GM23248 (cell line): ENCODE results near the gene XIRP2.

Experiments
- EZH2 ChIP-seq: fragments of 200-600 bp; sonication (generic); IDR thresholded peaks from 2 replicates; pipeline ENCODE4 v1.6.1; 2018; ENCODE audit warnings: antibody characterized with exemption, mild to moderate bottlenecking; ENCODE audit not compliant: insufficient read depth, poor library complexity, severe bottlenecking
- EZH2phosphoT487 ChIP-seq: fragments of 200-600 bp; sonication (generic); IDR thresholded peaks from 2 replicates; pipeline ENCODE4 v1.6.1; 2018; ENCODE audit warnings: antibody characterized with exemption, moderate library complexity, mild to moderate bottlenecking, low read depth; ENCODE audit not compliant: insufficient read depth

- TF ChIP-seq EZH2 (no peak), EZH2phosphoT487 (no peak)
Observed at GRCh38 chr2:166888180-166888579, at the start of gene XIRP2.
